Inflammatory macrophage treated with lipopolysaccharide for 1 hour (primary cell): ENCODE data around the gene PLD1.
A peak's percentile ranks its signal among the peaks of the same experiment; 100 is the strongest.

Experiments used
- DNase-seq, 2 donors: peaks; one replicate each; pipeline ENCODE4 v3.0.0-alpha.2; 2020 to 2022

PLD1 gene

GRCh38 chr3:171744158-171744741 lies 66.0 kb downstream of the PLD1 start:
- no peak for DNase-seq

- no peak for DNase-seq
Measured at GRCh38 chr3:171743327-171744157, 66.7 kb downstream of the PLD1 start.

- no peak for DNase-seq
Measured at GRCh38 chr3:171741377-171741776, 68.9 kb downstream of the PLD1 start.

GRCh38 chr3:171736556-171736955 lies 73.7 kb downstream of the PLD1 start:
- no peak for DNase-seq

- DNase-seq, result no peak
Measured at GRCh38 chr3:171733561-171733960, 76.7 kb downstream of the PLD1 start.

GRCh38 chr3:171732756-171733155 lies 77.5 kb downstream of the PLD1 start:
- no peak for DNase-seq

- no peak for DNase-seq
Measured at GRCh38 chr3:171731691-171732090, 78.6 kb downstream of the PLD1 start.

- DNase-seq, result no peak
Measured at GRCh38 chr3:171729452-171730334, 80.6 kb downstream of the PLD1 start.

- no peak for DNase-seq
Measured at GRCh38 chr3:171727288-171727687, 83.0 kb downstream of the PLD1 start.

GRCh38 chr3:171718493-171719185 lies 91.6 kb downstream of the PLD1 start:
- no peak for DNase-seq

GRCh38 chr3:171715155-171715554 lies 95.1 kb downstream of the PLD1 start:
- DNase-seq, result no peak

GRCh38 chr3:171712171-171712938 lies 97.9 kb downstream of the PLD1 start:
- DNase-seq, result no peak

- no peak for DNase-seq
Measured at GRCh38 chr3:171711461-171712170, 98.7 kb downstream of the PLD1 start.

GRCh38 chr3:171710359-171710758 lies 99.9 kb downstream of the PLD1 start:
- no peak for DNase-seq

- no peak for DNase-seq
Measured at GRCh38 chr3:171704814-171705213, 105.5 kb downstream of the PLD1 start.

GRCh38 chr3:171704002-171704401 lies 106.3 kb downstream of the PLD1 start:
- DNase-seq, result peak; percentile 22 to 46

- DNase-seq, result no peak
Measured at GRCh38 chr3:171703144-171703543, 107.1 kb downstream of the PLD1 start.

GRCh38 chr3:171700653-171701052 lies 109.6 kb downstream of the PLD1 start:
- DNase-seq, result no peak

GRCh38 chr3:171700157-171700556 lies 110.1 kb downstream of the PLD1 start:
- no peak for DNase-seq

- no peak for DNase-seq
Measured at GRCh38 chr3:171699601-171700000, 110.7 kb downstream of the PLD1 start.

GRCh38 chr3:171696805-171697204 lies 113.5 kb downstream of the PLD1 start:
- DNase-seq, result no peak
